Measurements from ENCODE around the gene ADAMTS13.

- TF ChIP-seq, protein P1, sequence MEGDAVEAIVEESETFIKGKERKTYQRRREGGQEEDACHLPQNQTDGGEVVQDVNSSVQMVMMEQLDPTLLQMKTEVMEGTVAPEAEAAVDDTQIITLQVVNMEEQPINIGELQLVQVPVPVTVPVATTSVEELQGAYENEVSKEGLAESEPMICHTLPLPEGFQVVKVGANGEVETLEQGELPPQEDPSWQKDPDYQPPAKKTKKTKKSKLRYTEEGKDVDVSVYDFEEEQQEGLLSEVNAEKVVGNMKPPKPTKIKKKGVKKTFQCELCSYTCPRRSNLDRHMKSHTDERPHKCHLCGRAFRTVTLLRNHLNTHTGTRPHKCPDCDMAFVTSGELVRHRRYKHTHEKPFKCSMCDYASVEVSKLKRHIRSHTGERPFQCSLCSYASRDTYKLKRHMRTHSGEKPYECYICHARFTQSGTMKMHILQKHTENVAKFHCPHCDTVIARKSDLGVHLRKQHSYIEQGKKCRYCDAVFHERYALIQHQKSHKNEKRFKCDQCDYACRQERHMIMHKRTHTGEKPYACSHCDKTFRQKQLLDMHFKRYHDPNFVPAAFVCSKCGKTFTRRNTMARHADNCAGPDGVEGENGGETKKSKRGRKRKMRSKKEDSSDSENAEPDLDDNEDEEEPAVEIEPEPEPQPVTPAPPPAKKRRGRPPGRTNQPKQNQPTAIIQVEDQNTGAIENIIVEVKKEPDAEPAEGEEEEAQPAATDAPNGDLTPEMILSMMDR (IDR thresholded peaks at IDR 0.05) = no peak
- TF ChIP-seq EP300 (IDR thresholded peaks at IDR 0.05) = no peak
Observed at GRCh38 chr9:133489253-133490190, 67.4 kb downstream of the ADAMTS13 start.
